Caco-2 (cell line): ENCODE results near the gene DQX1. TPM values are rescaled to one million over a fixed set of nuclear protein-coding genes. Genes with fewer than 3 reads are reported as not detected.

ENCODE experiments used
- BruUV-seq: library from RNA; stranded (reverse); fragments of 400-500 nt; replicated peaks from 2 replicates; lab custom pipeline; 2021; lab: Mats Ljungman, UMichigan
- CTCF ChIA-PET: fragments of 300-600 bp; sonication (Branson Sonifier 250); formaldehyde crosslinking; loops from one replicate; lab custom pipeline; 2022; ENCODE audit warnings: antibody characterized with exemption; lab: Charles Lee
- POLR2A ChIA-PET: fragments of 300-600 bp; sonication (Branson Sonifier 250); formaldehyde crosslinking; loops from one replicate; lab custom pipeline; 2022; ENCODE audit warnings: antibody characterized with exemption; lab: Charles Lee
- DNase-seq, 2 experiments: peaks; one replicate each; pipeline versions ENCODE4 v3.0.0 to v3.0.0-alpha.2; 2020 to 2022
- H3K27me3 ChIP-seq: replicated peaks from 2 replicates; pipeline ENCODE4 v1.6.0; 2011; ENCODE audit warnings: low read length; ENCODE audit not compliant: control insufficient read depth, insufficient read depth
- H3K36me3 ChIP-seq: 2 replicates; pipeline ENCODE4 v1.5.1; 2011; ENCODE audit warnings: low read length; ENCODE audit not compliant: control insufficient read depth, insufficient read depth
- H3K4me1 ChIP-seq: fragments of 250-450 bp; sonication (Bioruptor Pico); 2 replicates; pipeline ENCODE4 v1.5.1; 2020; ENCODE audit warnings: mild to moderate bottlenecking
- H3K4me3 ChIP-seq: 2 replicates; pipeline ENCODE4 v1.5.1; 2011; ENCODE audit warnings: low read depth, mild to moderate bottlenecking, control low read depth, low read length
- H3K9me3 ChIP-seq: fragments of 250-450 bp; sonication (Bioruptor Pico); 2 replicates; pipeline ENCODE4 v1.5.1; 2020; ENCODE audit warnings: mild to moderate bottlenecking, moderate library complexity
- H3K27ac Mint-ChIP-seq: one replicate; pipeline ENCODE4 v1.8.0; 2022; ENCODE audit warnings: mixed read lengths; ENCODE audit not compliant: unreplicated experiment
- H3K27me3 Mint-ChIP-seq: one replicate; pipeline ENCODE4 v1.8.0; 2022; ENCODE audit warnings: mixed read lengths; ENCODE audit not compliant: insufficient read depth, unreplicated experiment
- H3K36me3 Mint-ChIP-seq: one replicate; pipeline ENCODE4 v1.8.0; 2022; ENCODE audit warnings: mild to moderate bottlenecking, mixed read lengths; ENCODE audit not compliant: insufficient read depth, unreplicated experiment
- H3K4me1 Mint-ChIP-seq: one replicate; pipeline ENCODE4 v1.8.0; 2022; ENCODE audit warnings: low read depth, mixed read lengths; ENCODE audit not compliant: unreplicated experiment
- H3K4me3 Mint-ChIP-seq: one replicate; pipeline ENCODE4 v1.8.0; 2022; ENCODE audit warnings: mild to moderate bottlenecking, moderate library complexity, mixed read lengths; ENCODE audit not compliant: unreplicated experiment
- H3K9me3 Mint-ChIP-seq: one replicate; pipeline ENCODE4 v1.8.0; 2022; ENCODE audit warnings: mixed read lengths; ENCODE audit not compliant: unreplicated experiment
- intact Hi-C: fragments of 100-400 bp; cut with micrococcal nuclease; formaldehyde crosslinking; loops from one replicate; pipeline ENCODE4 v1.10.0; 2022; ENCODE audit not compliant: unreplicated experiment
- total RNA-seq: library from RNA; stranded (reverse); gene quantifications from 2 replicates; pipeline ENCODE4 v1.2.3, GENCODE V29; 2022
- TF ChIP-seq, protein P1 (sequence below), 2 experiments: fragments of 200-600 bp in 1 of 2; IDR thresholded peaks; 1 replicate in 1 of 2; 2 replicates in 1 of 2; pipeline versions ENCODE4 v1.5.1 to v1.8.0; 2011 to 2022; ENCODE audit warnings: antibody characterized with exemption in 1 of 2, control low read depth in 1 of 2, inconsistent platforms in 1 of 2, low read depth in 1 of 2, low read length in 1 of 2, mild to moderate bottlenecking in 1 of 2, moderate library complexity in 1 of 2; ENCODE audit not compliant: insufficient read depth in 1 of 2, severe bottlenecking in 1 of 2, unreplicated experiment in 1 of 2

The DQX1 gene
- total RNA-seq, 1 experiment from 2014 or later: 0.50 TPM

DNA sequence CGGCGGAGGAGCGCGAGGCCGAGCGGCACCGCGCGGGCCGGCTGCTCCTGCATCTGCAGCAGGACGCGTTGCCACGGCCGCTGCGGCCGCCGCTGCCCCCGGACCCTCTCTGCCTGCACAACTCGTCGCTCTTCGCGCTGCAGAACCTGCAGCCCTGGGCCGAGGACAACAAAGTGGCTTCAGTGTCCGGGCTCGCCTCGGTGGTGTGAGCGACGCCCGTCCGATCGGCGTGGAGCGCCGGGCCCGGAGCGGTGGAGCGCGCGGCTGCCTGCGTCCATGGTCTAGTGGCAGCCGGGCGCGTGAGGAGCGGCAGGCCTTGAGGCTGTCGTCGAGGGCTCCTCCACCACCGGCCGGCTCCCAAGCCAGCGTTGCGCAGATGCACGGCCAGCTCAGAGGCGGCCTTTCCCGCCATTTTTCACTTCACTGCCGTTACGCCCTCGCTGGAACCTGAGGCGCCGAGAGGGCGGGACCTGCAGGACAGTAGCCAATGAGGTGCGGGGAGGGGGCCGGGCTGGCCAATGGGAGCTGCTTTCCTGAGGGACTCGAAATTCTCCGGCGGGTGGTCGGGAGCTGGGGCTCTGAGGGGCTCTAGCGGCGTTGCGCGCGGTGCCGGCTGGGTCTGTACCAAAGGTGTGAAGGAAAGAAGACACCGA, 9.9 kb downstream of the DQX1 start:
- no peaks in the 10 kb centered on the region for H3K9me3 ChIP-seq
- intact Hi-C loops: loop anchor here (1.0 kb wide), 1 partner anchor 13 kb away; the partner anchor contains the start of genes AUP1 and HTRA2
- Mint-ChIP-seq H3K4me3 (peak overlapping the region; percentile 72), H3K27ac (peak overlapping the region; percentile 2), H3K36me3 (no peaks in the 10 kb centered on the region), H3K4me1 (no peaks in the 10 kb centered on the region), H3K27me3 (peaks cover 8% of the 10 kb centered on the region), H3K9me3 (no peaks in the 10 kb centered on the region)
- DNase-seq: peak; percentile 81 to 87
- ChIA-PET CTCF (interaction anchor here (0.9 to 1.0 kb wide), 2 partner anchors 13 to 34 kb away, joined by 3 read pairs; partner anchors contain the start of genes CCDC142 and TTC31), POLR2A (interaction anchor here (0.8 to 1.1 kb wide), 2 partner anchors 14 to 22 kb away, joined by 3 to 5 read pairs; partner anchors contain the start of gene HTRA2)
- peak overlapping the region; percentile 60 for H3K4me3 ChIP-seq
- no peaks in the 10 kb centered on the region for H3K27me3 ChIP-seq
- TF ChIP-seq, protein P1, sequence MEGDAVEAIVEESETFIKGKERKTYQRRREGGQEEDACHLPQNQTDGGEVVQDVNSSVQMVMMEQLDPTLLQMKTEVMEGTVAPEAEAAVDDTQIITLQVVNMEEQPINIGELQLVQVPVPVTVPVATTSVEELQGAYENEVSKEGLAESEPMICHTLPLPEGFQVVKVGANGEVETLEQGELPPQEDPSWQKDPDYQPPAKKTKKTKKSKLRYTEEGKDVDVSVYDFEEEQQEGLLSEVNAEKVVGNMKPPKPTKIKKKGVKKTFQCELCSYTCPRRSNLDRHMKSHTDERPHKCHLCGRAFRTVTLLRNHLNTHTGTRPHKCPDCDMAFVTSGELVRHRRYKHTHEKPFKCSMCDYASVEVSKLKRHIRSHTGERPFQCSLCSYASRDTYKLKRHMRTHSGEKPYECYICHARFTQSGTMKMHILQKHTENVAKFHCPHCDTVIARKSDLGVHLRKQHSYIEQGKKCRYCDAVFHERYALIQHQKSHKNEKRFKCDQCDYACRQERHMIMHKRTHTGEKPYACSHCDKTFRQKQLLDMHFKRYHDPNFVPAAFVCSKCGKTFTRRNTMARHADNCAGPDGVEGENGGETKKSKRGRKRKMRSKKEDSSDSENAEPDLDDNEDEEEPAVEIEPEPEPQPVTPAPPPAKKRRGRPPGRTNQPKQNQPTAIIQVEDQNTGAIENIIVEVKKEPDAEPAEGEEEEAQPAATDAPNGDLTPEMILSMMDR (IDR thresholded peaks at IDR 0.05; ENCODE audit: insufficient read depth in 1 of 2, low read depth in 1 of 2, low read length in 1 of 2, severe bottlenecking in 1 of 2, unreplicated experiment in 1 of 2): no peak
- no peaks in the 10 kb centered on the region for H3K4me1 ChIP-seq
- H3K36me3 ChIP-seq: no peaks in the 10 kb centered on the region
- no TSS peak for BruUV-seq

GRCh38 chr2:74515271-74515980, 10.6 kb downstream of the DQX1 start:
- ChIA-PET POLR2A (interaction anchor here (1.1 kb wide), 1 partner anchor 15 kb away, joined by 5 read pairs; the partner anchor contains the start of gene HTRA2), CTCF (interaction anchor here (1.0 kb wide), 1 partner anchor 33 kb away, joined by 3 read pairs; the partner anchor contains the start of genes CCDC142 and TTC31)
- DNase-seq: peak in 1 of 2 experiments; percentile 50
- Mint-ChIP-seq H3K9me3 (no peaks in the 10 kb centered on the region), H3K4me3 (peak overlapping the region; percentile 72), H3K4me1 (no peaks in the 10 kb centered on the region), H3K36me3 (peaks cover 4% of the 10 kb centered on the region), H3K27ac (peak overlapping the region; percentile 34), H3K27me3 (peaks cover 8% of the 10 kb centered on the region)
- intact Hi-C loops: no loop called here
- H3K27me3 ChIP-seq: no peaks in the 10 kb centered on the region
- BruUV-seq: no TSS peak
- peak overlapping the region; percentile 60 for H3K4me3 ChIP-seq
- TF ChIP-seq, protein P1 (IDR thresholded peaks at IDR 0.05; ENCODE audit: insufficient read depth in 1 of 2, low read depth in 1 of 2, low read length in 1 of 2, severe bottlenecking in 1 of 2, unreplicated experiment in 1 of 2): no peak
- H3K9me3 ChIP-seq: no peaks in the 10 kb centered on the region
- no peaks in the 10 kb centered on the region for H3K36me3 ChIP-seq
- H3K4me1 ChIP-seq: no peaks in the 10 kb centered on the region
